HG02870 (cell line): ENCODE measurements around the gene CCDC50.

Source experiments
- ATAC-seq: cut with Tn5 transposase; IDR thresholded peaks from one replicate; pipeline ENCODE4 v1.9.1; 2021; ENCODE audit warnings: mild to moderate bottlenecking, moderate library complexity; ENCODE audit not compliant: unreplicated experiment

The CCDC50 gene

GRCh38 chr3:191376516-191377141, 47.4 kb downstream of the CCDC50 start:
- no peak for ATAC-seq

- ATAC-seq, result no peak
Observed at GRCh38 chr3:191378142-191378812, 49.1 kb downstream of the CCDC50 start.

- ATAC-seq, result no peak
Observed at GRCh38 chr3:191379446-191379845, 50.3 kb downstream of the CCDC50 start.

- ATAC-seq, result no peak
Observed at GRCh38 chr3:191380001-191380400, 50.8 kb downstream of the CCDC50 start.

GRCh38 chr3:191381303-191381702, 52.1 kb downstream of the CCDC50 start:
- no peak for ATAC-seq

GRCh38 chr3:191382661-191383060, 53.5 kb downstream of the CCDC50 start:
- peak; percentile 41 for ATAC-seq

GRCh38 chr3:191383124-191383523, 53.9 kb downstream of the CCDC50 start:
- no peak for ATAC-seq

- ATAC-seq, result no peak
Observed at GRCh38 chr3:191385101-191385500, 55.9 kb downstream of the CCDC50 start.

- no peak for ATAC-seq
Observed at GRCh38 chr3:191387441-191388077, 58.4 kb downstream of the CCDC50 start.

- no peak for ATAC-seq
Observed at GRCh38 chr3:191388823-191389222, 59.6 kb downstream of the CCDC50 start.

GRCh38 chr3:191390580-191390979, 61.4 kb downstream of the CCDC50 start:
- no peak for ATAC-seq

GRCh38 chr3:191391861-191392808, 62.9 kb downstream of the CCDC50 start:
- no peak for ATAC-seq

GRCh38 chr3:191393146-191393545, 64.0 kb downstream of the CCDC50 start:
- ATAC-seq, result no peak

GRCh38 chr3:191397771-191398170, 68.6 kb downstream of the CCDC50 start:
- ATAC-seq, result no peak

- ATAC-seq, result no peak
Observed at GRCh38 chr3:191398607-191399006, 69.4 kb downstream of the CCDC50 start.

GRCh38 chr3:191399918-191400317, 70.7 kb downstream of the CCDC50 start:
- ATAC-seq, result no peak

- ATAC-seq, result no peak
Observed at GRCh38 chr3:191401775-191402357, 72.7 kb downstream of the CCDC50 start.

GRCh38 chr3:191409791-191410359, 80.7 kb downstream of the CCDC50 start:
- ATAC-seq, result no peak

- ATAC-seq, result no peak
Observed at GRCh38 chr3:191412759-191413158, 83.6 kb downstream of the CCDC50 start.

- ATAC-seq, result no peak
Observed at GRCh38 chr3:191414286-191414685, 85.1 kb downstream of the CCDC50 start.
